Epithelial cell of esophagus (primary cell): ENCODE results near the gene TRPM1.

Experiments used
- DNase-seq: peaks from one replicate; pipeline ENCODE4 v3.0.0; 2010; ENCODE audit warnings: low read depth
- H3K4me3 ChIP-seq: 2 replicates; pipeline ENCODE4 v1.5.1; 2011; ENCODE audit warnings: mild to moderate bottlenecking, low read length, control low read depth
- TF ChIP-seq, protein P1 (sequence below): IDR thresholded peaks from 2 replicates; pipeline ENCODE4 v1.5.1; 2011; ENCODE audit warnings: low read depth, mild to moderate bottlenecking, low read length, control low read depth, inconsistent platforms; ENCODE audit not compliant: insufficient read depth; ENCODE audit errors: missing control alignments

TRPM1 gene

GRCh38 chr15:31101262-31102038 lies at the start of gene TRPM1:
TRPM1 (minus strand) TSS chr15:31101725; CDS start chr15:31081355, 20,370 bp downstream.
- DNase-seq: peak; percentile 26
- H3K4me3 ChIP-seq: no peak within 1 kb of the TSS
- TF ChIP-seq, protein P1, sequence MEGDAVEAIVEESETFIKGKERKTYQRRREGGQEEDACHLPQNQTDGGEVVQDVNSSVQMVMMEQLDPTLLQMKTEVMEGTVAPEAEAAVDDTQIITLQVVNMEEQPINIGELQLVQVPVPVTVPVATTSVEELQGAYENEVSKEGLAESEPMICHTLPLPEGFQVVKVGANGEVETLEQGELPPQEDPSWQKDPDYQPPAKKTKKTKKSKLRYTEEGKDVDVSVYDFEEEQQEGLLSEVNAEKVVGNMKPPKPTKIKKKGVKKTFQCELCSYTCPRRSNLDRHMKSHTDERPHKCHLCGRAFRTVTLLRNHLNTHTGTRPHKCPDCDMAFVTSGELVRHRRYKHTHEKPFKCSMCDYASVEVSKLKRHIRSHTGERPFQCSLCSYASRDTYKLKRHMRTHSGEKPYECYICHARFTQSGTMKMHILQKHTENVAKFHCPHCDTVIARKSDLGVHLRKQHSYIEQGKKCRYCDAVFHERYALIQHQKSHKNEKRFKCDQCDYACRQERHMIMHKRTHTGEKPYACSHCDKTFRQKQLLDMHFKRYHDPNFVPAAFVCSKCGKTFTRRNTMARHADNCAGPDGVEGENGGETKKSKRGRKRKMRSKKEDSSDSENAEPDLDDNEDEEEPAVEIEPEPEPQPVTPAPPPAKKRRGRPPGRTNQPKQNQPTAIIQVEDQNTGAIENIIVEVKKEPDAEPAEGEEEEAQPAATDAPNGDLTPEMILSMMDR: no peak

- peak; percentile 97 for DNase-seq
- TF ChIP-seq, protein P1: no peak
- H3K4me3 ChIP-seq: no peak overlapping the region
These were observed 49.3 kb upstream of the TRPM1 start for GRCh38 chr15:31150732-31151231.

- TF ChIP-seq, protein P1: no peak
- H3K4me3 ChIP-seq: no peak overlapping the region
- DNase-seq: no peak
These were observed 48.5 kb upstream of the TRPM1 start for GRCh38 chr15:31149987-31150386.

GRCh38 chr15:31149088-31149505 lies 47.6 kb upstream of the TRPM1 start:
- TF ChIP-seq, protein P1: no peak
- DNase-seq: no peak
- no peak overlapping the region for H3K4me3 ChIP-seq

GRCh38 chr15:31148297-31149087 lies 47.0 kb upstream of the TRPM1 start:
- DNase-seq: no peak
- TF ChIP-seq, protein P1: no peak
- H3K4me3 ChIP-seq: no peak overlapping the region

GRCh38 chr15:31147944-31148296 lies 46.4 kb upstream of the TRPM1 start:
- H3K4me3 ChIP-seq: no peak overlapping the region
- no peak for DNase-seq
- TF ChIP-seq, protein P1: no peak
